OCI-LY7 (cell line): Measurements from ENCODE around the gene NFKB1.

Source experiments
- CTCF ChIP-seq: fragments of 200-600 bp; sonication (generic); conservative IDR thresholded peaks from 2 replicates; pipeline ENCODE4 v1.5.1; 2014; ENCODE audit warnings: mild to moderate bottlenecking, antibody characterized with exemption, low read length, moderate library complexity, mixed read lengths
- EZH2phosphoT487 ChIP-seq: fragments of 200-600 bp; sonication (generic); IDR thresholded peaks from 2 replicates; pipeline ENCODE4 v1.6.1; 2018; ENCODE audit warnings: low read depth, borderline replicate concordance, mild to moderate bottlenecking, mixed run types, antibody characterized with exemption, low read length, moderate library complexity, mixed read lengths

DNA sequence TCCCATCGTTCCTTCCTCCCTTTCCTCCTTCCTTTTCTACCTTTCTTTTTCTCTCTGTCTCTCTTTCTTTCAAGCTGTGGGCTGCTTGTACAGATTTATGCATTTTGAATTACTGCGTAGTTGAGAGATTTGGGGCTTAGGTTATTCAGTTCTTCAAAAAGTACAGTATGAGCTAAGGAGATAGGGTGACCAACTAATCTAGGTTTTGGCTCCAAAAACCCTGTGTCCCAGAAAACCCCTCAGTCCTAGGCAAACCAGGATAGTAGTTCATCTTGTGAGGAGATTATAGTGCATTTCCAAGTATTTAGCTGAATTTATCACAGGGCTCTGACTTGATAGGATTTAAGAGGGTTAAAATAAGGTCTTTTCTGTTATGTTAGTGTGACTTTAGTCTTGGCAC is 64.5 kb downstream of the NFKB1 start:
- no peak for TF ChIP-seq CTCF
- TF ChIP-seq EZH2phosphoT487 = no peak
